ENCODE results near the gene FAM161B. TPM values are rescaled to one million over a fixed set of nuclear protein-coding genes. Genes with fewer than 3 reads are reported as not detected.

Gene FAM161B
- total and polyA plus RNA-seq, 2 of the 13 experiments (the other 11 are each of a cell fraction or from before 2014, with no cell fraction given), result 1.6 to 2.0 TPM

- no peak for FAIRE-seq
- H3K27me3 ChIP-seq (ENCODE audit: control insufficient read depth in 1 of 2, insufficient read depth in 2 of 2, low read length in 2 of 2), result no peaks in the 10 kb centered on the region
- DNase-seq (ENCODE audit: low spot score), result no peak
- in situ Hi-C loops (cut with HindIII; ENCODE audit: extremely low pct_ligation_motif_present, low pct_unique_long_range_greater_than_20kb), result no loop called here
- H3K9me3 ChIP-seq (ENCODE audit: low read length), result no peaks in the 10 kb centered on the region
- ChIA-PET CTCF (ENCODE audit: low intra/inter-chr PET ratio, low total read pairs) (no interaction called here), POLR2A (interaction anchor here (1.1 kb wide), 1 partner anchor 49 kb away, joined by 3 read pairs; no protein-coding TSS in a partner anchor)
- no peak overlapping the region for H3K9ac ChIP-seq (ENCODE audit: insufficient read depth, low read depth, low read length)
- BruUV-seq (replicated peaks), result no TSS peak
- no peaks in the 10 kb centered on the region for H3K79me2 ChIP-seq (ENCODE audit: insufficient read depth, low read length)
- no peaks in the 10 kb centered on the region for H4K20me1 ChIP-seq (ENCODE audit: insufficient read depth, low read length)
- 87% methylated on average over 1 of the region's 1 CpG for WGBS (ENCODE audit: low lambda C conversion rate)
- peaks cover 6 to 30% of the 10 kb centered on the region in 2 experiments for H3K36me3 ChIP-seq (replicated peaks in 1 of 2; ENCODE audit: control insufficient read depth in 1 of 2, insufficient read depth in 2 of 2, low read length in 2 of 2)
- no peak overlapping the region for H3K4me2 ChIP-seq (ENCODE audit: low read depth, low read length)
- intact Hi-C loops (cut with micrococcal nuclease; ENCODE audit: unreplicated experiment), result no loop called here
- TF ChIP-seq ZNF629 (CRISPR knock-in tag; conservative IDR thresholded peaks at IDR 0.05), result no peak
- TF ChIP-seq ZNF329 (CRISPR knock-in tag; IDR thresholded peaks at IDR 0.05; ENCODE audit: low read depth), result no peak
- no peak for TF ChIP-seq KAT7 (CRISPR knock-in tag; IDR thresholded peaks at IDR 0.05; ENCODE audit: borderline replicate concordance)
- no peak for TF ChIP-seq E2F2 (CRISPR knock-in tag; IDR thresholded peaks at IDR 0.05; ENCODE audit: borderline replicate concordance)
- TF ChIP-seq CEBPZ (IDR thresholded peaks at IDR 0.05; ENCODE audit: low read length), result no peak
- TF ChIP-seq NBN (conservative IDR thresholded peaks at IDR 0.05), result no peak
- no peak for TF ChIP-seq SP2 (CRISPR knock-in tag; IDR thresholded peaks at IDR 0.05)
- no peak for TF ChIP-seq ZNF567 (CRISPR knock-in tag; IDR thresholded peaks at IDR 0.05; ENCODE audit: borderline replicate concordance)
- no peak for TF ChIP-seq HOXA3 (CRISPR knock-in tag; IDR thresholded peaks at IDR 0.05)
- no peak for TF ChIP-seq SP5 (CRISPR knock-in tag; IDR thresholded peaks at IDR 0.05; ENCODE audit: borderline replicate concordance, low read depth)
- no peak for TF ChIP-seq ZNF850 (CRISPR knock-in tag; conservative IDR thresholded peaks at IDR 0.05)
- TF ChIP-seq TARDBP (CRISPR knock-in tag; IDR thresholded peaks at IDR 0.05), result no peak
- no peak overlapping the region for H2AFZ ChIP-seq (ENCODE audit: low read length)
- H3K4me3 ChIP-seq (replicated peaks in 1 of 3; ENCODE audit: insufficient read depth in 1 of 3, low read depth in 2 of 3, low read length in 3 of 3), result no peak overlapping the region
- no peak for ATAC-seq
- H3K27ac ChIP-seq (ENCODE audit: extremely low read length, insufficient read depth, low read length), result no peak overlapping the region
- peaks cover 6% of the 10 kb centered on the region for H3K4me1 ChIP-seq (ENCODE audit: insufficient read depth, low read length)
Observed at GRCh38 chr14:73936548-73936947, 13.3 kb downstream of the FAM161B start.

Data from HepG2 (cell line).